Activated CD4-positive, alpha-beta T cell treated with anti-CD3 and anti-CD28 coated beads for 1 hour (primary cell): ENCODE data around the gene C1QTNF12.

Experiments
- DNase-seq: peaks from one replicate; pipeline ENCODE4 v3.0.0-alpha.2; 2020

C1QTNF12 gene

GRCh38 chr1:1246577-1247340 lies at the start of gene C1QTNF12:
C1QTNF12 (minus strand) TSS chr1:1246722; CDS start chr1:1246690, 32 bp downstream.
- no peak for DNase-seq

- no peak for DNase-seq
These were observed 48.8 kb upstream of the C1QTNF12 start for GRCh38 chr1:1295154-1295923.

- DNase-seq: no peak
These were observed 47.8 kb upstream of the C1QTNF12 start for GRCh38 chr1:1294250-1294890.

- DNase-seq: no peak
These were observed 47.0 kb upstream of the C1QTNF12 start for GRCh38 chr1:1293263-1294249.

- no peak for DNase-seq
These were observed 46.3 kb upstream of the C1QTNF12 start for GRCh38 chr1:1292851-1293250.

- no peak for DNase-seq
These were observed 45.9 kb upstream of the C1QTNF12 start for GRCh38 chr1:1292442-1292779.

GRCh38 chr1:1291548-1292441 lies 45.3 kb upstream of the C1QTNF12 start:
- peak; percentile 55 for DNase-seq

- no peak for DNase-seq
These were observed 44.6 kb upstream of the C1QTNF12 start for GRCh38 chr1:1291023-1291528.

- peak; percentile 45 for DNase-seq
These were observed 43.8 kb upstream of the C1QTNF12 start for GRCh38 chr1:1290238-1290731.

- DNase-seq: no peak
These were observed 41.0 kb upstream of the C1QTNF12 start for GRCh38 chr1:1287288-1288110.

GRCh38 chr1:1286313-1287261 lies 40.1 kb upstream of the C1QTNF12 start:
- no peak for DNase-seq

GRCh38 chr1:1285611-1286311 lies 39.2 kb upstream of the C1QTNF12 start:
- no peak for DNase-seq

- DNase-seq: no peak
These were observed 38.6 kb upstream of the C1QTNF12 start for GRCh38 chr1:1285102-1285571.

GRCh38 chr1:1284221-1285101 lies 37.9 kb upstream of the C1QTNF12 start:
- no peak for DNase-seq

- no peak for DNase-seq
These were observed 37.3 kb upstream of the C1QTNF12 start for GRCh38 chr1:1283821-1284220.

- DNase-seq: no peak
These were observed 36.5 kb upstream of the C1QTNF12 start for GRCh38 chr1:1282998-1283397.
